ENCODE measurements around the gene ANK2.
"Not testable (repeated sequence)": the region's sequence is repeated elsewhere in the genome, so short reads cannot be mapped to it uniquely, and the experiment has no call there.

The ANK2 gene

DNA sequence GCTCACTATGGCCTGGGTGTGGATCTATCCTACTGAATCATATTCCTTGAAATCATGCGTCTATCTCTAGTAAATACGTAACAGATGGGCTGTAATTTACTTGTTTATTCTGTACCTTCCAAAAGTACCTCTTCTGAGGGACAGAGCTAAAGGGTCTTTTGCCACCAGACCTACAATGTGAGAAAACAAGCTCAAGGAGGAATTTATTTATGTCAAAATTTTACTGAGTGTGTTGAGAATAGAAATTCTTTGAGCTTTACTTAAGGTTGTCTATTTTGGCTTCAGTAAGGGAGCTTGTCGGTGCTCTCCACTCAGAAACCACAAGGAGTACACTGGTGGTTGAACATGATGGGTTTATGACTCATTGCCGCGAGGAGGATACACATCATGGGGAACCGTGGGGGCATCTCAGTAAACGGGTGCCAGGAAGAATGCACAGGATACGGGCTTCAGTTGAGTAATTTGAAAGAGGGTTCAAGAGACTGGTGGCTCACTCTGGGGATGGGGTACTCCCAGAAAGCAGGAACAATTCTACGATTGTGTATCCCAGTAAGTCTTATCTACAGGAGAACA is 3.0 kb downstream of the ANK2 start:
- DNase-seq, result no peak

DNA sequence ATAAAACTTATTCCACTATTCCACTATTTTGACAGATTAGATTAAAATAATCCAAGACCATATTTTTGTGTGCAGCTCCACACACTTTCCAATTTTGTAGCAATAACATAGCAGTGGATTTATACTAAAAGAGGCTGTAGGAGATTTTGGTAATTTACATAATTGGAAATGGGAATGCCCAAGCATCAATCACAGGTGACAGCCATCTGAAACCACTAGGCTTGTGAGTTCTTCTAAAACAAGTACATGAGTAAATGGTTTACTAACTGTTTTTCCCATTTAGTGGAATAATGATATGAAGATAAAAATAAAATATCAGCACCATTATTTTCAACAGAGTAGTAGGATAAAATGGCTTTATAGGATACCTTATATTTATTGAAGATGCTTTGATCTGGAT is 4.4 kb downstream of the ANK2 start:
- no peak for DNase-seq

DNA sequence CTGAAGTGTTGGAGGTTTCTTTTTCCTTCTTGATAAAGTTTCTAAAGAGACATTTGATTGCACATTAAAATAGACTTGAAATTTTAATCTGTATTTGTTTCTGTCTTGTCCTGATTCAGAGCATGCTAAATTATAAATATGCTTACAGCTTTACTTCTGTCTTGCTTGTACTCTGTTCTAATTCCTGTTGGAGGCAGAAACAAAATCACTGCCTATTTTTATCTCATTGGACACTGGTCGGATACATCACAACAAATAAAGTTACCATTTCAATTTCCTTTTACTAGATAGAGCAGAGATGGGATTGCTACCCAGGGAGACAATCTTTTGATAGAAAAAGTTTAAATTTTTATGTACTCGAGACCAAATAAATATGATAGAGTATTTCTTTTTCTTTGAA is 6.9 kb downstream of the ANK2 start:
- DNase-seq, result no peak

DNA sequence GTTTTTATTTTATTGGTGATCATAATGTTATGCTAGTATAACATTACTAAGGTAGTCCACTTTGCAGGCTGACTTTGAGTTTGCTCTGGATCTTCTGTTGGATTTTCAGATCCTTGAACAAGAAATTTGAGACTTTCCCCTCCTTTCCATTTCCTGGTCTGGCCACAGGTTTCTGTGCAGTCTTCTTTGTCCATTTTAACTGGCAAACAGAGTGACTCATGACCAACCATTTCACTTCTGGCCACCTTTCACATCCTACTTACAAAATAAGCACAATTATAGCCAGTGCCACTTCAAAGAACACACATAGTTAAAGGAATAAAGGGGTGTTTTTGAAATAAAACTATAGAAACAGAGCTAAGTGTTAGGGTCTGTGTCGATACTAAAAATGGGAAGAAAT is 8.4 kb downstream of the ANK2 start:
- no peak for DNase-seq

DNA sequence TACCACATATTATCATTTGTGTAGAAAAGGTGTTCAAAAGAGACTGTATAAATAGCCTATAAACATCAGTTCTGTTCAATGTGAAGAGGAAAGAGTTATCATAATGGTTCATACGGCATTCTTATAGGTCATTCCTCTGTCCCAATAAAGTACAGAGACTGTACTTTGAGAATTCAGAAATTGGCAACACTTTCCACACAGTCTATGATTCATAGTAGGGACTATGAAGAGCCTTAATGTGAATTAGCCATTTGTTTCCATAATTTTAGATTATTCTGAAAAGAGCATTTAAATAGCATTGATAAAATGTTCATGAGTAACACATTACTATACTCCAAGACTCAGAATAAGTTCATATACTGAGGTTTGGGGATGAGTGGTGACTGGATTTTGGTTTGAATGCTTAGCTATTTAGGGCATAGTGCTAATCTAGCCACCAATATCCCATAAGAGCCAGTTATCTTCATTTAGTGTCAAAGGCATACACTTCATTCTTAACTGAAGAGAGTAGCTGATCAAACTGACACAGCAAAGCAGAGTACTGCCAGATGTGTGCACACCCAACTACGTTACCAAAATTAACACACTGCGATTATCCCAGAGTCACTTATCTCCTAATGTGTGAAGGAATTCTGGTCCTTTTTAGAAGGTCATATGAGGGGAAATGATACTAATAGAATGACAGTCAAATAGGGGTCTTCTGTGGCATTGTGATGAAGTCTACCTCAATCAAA is 10.2 kb downstream of the ANK2 start:
- DNase-seq, result no peak

DNA sequence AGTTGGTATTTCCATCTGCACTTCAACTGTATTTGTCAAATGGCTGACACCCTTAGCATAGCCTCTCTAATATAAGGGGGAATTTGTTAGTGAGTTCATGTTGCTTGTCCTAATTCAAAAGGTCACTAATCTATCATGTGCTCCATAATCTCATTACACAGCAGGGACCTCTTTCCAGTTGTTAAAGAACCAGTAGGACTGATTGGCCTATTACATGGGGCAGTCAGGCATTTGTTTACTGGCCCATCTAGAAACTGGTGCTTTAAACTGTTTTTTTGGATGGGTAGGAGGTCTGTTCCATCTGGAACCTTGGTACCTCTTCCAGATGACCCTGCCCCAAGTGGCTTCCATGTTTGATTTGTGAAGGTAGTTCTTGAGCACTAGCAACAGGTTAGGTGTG is 11.4 kb downstream of the ANK2 start:
- DNase-seq, result no peak

DNA sequence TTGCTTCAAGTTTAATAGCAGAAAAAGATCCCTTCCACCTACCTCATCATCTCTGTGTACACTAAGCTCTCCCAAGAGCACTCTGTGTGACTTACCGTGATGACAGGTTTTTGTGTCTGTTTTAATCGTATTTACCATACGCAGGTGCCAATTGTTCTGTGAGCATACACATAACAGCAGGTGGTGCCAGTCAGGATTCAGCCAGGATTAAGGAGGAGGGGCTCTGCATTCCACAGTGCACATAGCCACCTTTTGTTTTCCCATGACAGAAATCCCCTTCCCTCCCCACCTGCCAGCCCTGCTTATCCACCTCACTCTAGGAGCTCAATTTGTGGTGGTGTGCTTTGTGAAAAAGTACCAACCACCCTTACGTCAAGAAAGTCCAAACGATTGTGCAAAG is 14.8 kb downstream of the ANK2 start:
- DNase-seq, result no peak

DNA sequence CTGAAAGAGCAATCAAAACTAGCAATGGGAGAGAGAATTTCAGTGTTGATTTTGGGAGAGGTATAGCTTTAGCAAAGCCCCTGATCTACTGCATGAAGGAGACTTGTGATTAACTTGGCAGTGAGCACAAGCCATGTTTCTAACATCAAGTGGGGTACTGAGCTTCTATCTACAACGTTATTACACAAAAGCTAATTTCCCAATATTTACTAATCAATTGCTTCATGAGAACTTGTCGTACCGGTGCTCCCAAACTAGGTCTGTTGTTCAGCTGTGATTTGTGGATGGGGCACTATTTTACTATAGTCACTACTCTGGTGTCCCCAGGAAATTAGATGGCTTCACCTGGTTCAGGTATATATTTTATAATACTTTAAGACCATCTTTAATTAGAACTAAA is 16.2 kb downstream of the ANK2 start:
- DNase-seq, result no peak

DNA sequence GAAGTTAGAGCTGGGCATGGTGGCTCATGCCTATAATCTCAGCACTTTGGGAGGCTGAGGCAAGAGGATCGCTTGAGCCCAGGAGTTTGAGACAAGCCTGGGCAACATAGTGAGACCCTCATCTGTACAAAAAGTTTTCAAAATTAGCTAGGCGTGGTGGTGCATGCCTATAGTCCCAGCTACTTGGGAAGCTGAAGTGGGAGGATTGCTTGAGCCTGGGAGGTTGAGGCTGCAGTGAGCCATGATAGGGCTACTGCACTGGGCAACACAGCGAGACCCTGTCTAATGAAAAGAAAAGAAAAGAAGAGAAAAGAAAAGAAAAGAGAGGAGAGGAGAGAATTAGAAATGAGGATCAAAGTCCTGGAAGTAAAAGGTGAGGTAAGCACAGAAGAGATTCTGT is 19.3 kb downstream of the ANK2 start:
- not testable (repeated sequence) for DNase-seq

DNA sequence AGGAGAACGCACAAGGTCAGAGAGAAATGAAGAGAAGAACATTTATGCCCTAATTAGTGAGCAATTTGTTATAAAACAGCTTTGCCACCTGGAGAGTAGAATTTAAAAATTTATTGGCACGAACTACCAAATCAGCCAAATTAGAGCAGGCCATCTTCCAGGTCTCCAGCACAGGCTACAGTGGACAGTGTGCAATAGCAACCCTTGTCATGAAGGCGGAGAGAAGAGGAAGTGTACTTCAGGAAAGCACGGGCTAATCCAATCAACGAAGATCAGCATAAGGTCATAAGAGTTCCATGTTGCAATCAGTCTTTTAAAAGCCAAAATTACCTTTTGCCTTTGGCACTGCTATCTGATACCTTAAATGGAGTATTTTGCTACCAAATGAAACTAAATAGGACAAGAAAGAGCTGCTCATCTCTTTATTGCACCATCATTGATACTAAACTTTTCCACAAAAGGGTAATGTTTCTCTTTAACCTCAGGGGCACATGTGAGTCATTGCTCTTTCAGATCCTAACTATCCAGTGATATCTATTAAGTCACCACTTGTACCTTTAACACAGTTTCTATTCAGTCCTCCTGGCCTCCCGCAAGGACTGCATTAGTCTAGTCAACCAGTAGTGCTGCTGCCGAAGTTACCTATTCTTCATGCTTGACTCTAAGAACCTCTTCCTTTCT is 19.9 kb downstream of the ANK2 start:
- no peak for DNase-seq

DNA sequence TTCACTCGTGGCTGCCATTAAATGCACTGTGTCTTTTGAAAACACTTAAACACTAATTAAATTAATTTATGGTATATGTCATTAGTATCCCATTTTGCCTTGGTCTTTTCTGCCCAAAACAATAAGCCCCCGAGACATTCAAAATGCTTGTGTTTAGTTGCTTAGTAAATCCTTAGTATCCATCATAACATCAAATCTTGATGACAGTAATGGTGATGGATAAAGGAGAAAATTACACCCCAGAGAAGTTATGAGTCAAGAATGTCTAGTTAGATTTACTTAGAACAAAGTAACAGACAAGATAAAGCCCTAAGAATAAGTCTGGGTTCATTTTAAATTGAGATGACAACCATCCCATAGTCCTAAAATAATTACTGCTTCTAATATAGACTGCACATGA is 21.3 kb downstream of the ANK2 start:
- DNase-seq, result no peak

DNA sequence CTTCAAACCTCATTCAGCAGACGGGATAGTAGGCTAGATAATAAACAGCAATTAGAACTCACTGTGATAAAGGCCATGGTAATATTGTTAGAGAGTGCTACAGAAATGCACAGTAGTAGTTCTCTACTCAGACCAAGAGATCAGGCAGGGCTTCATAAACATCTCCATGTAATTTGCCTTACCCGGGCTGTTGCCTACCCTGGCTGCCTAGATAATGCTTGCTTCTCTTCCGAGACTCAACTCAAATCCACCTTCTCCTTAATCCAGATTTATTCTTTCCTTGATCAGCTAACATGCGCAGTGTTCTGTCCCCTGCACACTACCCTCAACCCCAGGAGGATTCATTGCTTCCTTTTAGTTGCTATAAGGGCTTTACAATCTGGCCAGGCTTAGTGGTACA is 21.8 kb downstream of the ANK2 start:
- no peak for DNase-seq

DNA sequence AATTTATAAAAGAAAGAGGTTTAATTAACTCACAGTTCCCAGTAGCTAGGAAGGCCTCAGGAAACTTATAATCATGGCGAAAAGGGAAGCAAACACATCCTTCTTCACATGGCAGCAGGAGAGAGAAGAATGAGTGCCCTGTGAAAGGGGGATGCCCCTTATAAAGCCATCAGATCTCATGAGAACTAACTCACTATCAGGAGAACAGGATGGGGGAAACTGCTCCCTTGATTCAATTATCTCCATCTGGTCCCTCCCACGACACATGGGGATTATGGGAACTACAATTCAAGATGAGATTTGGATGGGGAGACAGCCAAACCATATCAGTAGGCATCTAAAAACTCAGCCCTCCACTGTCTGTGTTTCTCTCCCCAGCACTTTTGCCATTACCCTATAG is 22.4 kb downstream of the ANK2 start:
- no peak for DNase-seq

DNA sequence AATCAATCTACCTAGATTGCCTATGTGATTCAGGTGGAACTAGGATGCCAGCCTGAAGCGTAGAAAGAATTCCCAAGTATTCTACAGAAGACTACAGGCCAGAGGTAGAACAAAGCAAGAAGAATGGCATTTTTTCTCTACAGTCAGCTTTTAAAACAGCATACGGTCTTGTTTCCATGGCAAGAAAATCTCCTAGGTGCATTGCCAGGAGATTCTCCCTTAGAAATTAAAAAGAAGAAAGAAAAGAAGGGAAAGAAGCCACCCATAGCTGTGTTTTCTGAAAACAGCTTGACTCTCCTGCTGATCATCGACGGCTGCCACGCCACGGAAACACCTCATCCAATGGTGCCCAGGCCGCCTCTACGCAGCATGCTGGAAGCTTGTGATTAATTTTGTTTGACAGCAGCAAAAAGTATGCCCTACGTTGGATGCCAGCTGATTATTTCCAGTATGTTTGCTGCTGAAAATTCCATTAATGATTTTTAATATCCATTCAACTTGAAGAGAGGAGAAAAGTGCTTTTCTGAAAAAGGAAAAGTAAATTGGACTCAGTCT is 24.1 kb downstream of the ANK2 start:
- DNase-seq, result no peak

DNA sequence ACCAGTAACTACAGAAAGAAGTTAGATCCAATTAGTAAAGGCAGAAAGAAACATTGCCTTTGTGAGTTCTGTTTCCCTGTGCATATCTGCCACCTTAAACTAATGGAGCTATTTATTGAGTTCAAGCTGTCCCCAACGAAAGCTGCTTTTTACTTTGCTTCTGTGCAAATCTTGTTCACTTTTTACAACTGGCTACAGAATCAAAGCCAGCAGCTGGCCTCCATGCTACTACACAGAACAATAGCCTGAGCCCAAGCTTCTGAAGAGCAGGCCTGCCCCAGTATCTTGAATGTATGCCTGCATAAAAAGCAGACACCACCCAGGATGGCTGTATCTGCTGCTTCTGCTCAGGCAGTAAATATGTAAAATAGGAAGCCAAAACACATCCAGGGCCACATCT is 28.1 kb downstream of the ANK2 start:
- DNase-seq, result no peak

DNA sequence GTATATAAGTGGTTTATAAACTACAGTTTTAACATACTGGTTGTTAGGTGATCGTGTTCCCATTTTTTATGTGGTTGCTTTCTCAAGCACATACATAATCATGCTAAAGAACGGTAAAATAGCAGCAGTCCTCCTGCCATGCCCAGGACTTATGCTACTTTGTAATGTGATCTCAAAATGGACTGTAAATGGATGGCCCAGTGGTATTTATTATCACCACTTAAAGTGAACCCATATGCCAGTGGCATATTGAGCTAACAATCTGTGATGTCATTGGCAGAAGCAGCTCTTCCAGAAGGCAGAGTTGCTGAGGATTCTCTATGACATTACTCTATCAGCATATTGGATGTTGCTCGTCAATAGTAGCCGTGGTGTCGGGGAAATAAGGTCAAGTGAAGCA is 28.6 kb downstream of the ANK2 start:
- no peak for DNase-seq

DNA sequence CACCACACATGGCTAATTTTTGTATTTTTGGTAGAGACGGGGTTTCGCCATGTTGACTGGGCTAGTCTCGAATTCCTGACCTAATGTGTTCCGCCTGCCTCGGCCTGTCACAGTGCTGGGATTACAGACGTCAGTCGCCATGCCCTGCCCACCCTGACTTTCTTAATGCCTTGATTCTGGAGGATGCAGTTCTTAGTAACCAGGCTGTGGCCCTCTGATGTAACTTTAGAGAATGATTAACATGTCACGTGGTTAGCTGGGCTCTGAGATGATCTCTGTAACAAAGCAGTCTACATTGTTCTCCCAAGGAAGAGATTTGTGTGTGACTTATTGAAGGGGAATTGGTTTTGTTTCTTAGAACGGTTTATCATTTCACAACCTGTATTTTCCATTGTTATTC is 30.6 kb downstream of the ANK2 start:
- no peak for DNase-seq

DNA sequence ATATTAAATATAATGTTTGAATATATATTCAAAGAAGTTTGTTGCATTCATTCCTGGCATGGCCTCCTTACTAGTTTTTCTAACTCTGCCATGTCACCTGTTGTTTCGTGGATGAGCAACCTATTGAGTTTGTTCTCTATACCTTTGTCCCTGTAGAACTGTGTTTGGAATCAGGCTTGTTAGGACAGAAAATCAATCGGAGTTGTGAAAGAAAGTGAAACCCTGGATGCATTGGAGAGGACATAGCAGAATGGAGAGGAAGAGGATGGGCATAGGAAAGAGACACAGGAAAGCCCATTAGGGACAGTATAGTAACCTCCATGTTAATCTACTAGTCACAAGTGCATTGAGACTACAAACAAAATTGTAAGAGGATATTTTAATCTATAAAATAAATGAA is 31.2 kb downstream of the ANK2 start:
- DNase-seq, result no peak

DNA sequence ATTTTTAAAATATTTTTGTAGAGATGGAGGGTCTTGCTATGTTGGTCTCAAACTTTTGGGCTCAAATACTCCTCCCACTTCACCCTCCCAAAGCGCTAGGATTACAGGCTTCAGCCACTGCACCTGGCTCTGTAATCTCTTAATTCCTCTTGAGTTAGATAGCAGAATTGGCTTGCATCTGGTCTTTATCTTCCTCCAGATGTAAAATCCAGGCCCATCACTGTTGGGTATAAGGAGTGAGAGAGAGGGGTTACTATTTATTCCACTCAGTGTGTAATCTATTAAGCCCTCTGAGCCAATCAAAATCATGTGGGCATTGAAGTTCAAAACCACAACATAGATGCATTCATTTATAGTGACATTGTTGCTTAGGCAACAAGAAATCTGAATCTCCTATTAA is 33.9 kb downstream of the ANK2 start:
- no peak for DNase-seq

DNA sequence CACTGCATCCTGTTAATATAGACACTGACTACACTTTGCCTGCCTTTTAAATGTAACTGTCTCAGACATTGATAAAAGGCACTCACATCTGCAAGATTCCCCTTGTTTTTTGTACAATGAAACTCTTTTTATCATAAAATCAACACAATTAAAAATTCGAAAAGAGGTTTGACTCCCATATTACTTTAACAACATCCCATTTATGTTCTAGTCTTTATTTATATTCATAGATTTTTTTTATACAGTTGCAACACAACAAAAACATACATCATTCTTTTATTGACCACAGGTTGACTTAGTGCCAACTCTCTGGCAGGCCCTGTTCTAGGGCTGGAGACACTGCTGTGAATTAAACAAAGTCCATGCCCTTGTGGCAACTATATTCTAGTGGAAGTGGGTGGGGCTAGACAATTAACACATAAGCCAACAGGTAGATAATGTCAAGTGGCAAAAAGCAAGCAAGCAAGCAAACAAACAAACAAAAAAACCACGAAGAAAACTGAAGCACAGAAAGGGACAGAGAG is 36.8 kb downstream of the ANK2 start:
- no peak for DNase-seq

DNA sequence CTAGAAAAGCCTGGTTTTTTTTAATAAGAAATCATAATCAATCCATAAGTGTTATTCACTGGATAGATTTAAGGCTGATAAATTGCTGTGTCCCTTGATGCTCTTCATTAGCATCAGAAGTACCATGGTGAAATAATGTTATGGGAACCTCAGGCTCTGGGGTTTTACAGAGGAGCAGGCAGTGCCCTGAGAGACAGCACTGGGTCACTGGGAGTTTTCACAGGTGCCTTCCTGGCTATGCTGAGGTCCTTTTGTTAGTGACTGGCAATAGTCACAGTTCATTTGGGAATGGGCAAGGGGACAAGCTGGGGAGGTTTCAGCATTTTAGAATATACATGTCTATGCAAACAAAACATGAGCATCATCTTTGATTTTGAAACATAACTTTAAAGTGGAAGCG is 38.6 kb downstream of the ANK2 start:
- no peak for DNase-seq

DNA sequence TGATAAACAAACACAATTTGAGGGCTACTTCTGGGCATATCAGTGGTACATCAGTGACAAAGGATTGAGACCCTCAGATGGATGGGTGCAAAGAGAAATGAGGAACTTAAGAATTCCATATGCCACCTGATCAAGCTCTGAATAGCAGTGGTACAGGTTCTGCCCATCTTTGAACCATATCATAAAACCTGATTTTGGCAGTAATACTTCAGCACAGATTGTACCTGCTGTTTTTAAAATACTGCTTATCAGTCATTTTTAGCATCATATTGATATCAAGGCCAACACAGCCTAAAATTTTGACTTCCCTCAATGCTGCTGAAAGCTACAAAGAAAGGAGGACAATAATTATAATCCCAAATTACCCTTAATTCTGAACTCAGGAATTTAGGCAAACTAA is 41.5 kb downstream of the ANK2 start:
- no peak for DNase-seq

DNA sequence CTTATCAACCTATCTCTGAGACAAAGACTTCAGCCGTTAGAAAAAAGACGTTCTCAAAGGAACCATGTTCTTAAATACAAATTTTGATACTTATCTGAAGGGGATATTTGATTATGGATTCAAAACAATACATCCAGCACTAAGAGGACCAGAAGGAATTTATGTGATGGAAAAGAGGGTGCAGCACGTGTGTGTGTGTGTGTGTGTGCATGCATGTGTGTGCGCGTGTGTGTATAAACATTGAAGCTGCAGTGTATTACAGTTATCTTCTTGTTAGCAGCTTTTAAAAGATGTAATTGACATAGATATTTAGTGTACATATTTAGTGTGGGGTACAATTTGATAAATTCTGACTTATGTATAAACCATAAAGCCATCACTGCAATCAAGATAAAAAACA is 44.9 kb downstream of the ANK2 start:
- no peak for DNase-seq

DNA sequence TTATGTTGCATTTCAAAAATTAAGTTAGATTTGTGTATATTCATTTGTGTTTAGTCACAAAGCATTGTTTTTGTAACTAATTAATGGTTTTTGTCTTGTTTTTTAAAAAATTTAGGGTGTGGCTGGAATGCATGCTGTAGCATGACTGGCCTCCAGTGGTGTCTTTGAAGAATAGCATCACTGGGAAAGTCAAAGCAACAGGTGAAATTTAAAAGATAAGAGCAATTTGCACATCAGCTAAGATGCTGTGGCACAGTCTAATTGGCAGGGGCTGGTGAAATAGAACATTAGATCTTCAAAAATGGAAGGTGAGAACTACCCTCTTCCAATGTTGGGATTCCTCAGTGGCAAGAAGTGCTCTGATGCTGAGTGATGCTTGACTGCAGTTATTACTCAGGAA is 45.3 kb downstream of the ANK2 start:
- no peak for DNase-seq
